ENCODE measurements around the gene HPS3.

DNA sequence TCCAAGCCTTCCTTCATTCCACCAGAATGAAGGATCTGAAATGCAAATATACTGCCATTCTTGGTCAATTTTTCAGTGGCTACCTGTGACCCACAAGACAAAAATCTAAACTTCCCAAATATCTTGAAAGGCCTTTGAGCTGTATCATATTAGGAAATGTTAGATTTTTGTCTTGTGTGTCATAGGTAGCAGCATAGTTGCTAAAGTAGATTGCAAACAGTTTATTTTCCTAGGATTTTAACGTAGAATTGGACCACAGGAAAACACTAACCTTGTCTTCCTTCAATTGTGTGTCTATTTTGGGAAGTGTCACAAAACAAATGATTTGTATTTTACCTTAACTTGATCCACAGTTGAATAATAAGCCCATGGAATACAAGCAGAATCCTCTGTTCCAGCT, 49.8 kb downstream of the HPS3 start:
- TF ChIP-seq, protein P1, sequence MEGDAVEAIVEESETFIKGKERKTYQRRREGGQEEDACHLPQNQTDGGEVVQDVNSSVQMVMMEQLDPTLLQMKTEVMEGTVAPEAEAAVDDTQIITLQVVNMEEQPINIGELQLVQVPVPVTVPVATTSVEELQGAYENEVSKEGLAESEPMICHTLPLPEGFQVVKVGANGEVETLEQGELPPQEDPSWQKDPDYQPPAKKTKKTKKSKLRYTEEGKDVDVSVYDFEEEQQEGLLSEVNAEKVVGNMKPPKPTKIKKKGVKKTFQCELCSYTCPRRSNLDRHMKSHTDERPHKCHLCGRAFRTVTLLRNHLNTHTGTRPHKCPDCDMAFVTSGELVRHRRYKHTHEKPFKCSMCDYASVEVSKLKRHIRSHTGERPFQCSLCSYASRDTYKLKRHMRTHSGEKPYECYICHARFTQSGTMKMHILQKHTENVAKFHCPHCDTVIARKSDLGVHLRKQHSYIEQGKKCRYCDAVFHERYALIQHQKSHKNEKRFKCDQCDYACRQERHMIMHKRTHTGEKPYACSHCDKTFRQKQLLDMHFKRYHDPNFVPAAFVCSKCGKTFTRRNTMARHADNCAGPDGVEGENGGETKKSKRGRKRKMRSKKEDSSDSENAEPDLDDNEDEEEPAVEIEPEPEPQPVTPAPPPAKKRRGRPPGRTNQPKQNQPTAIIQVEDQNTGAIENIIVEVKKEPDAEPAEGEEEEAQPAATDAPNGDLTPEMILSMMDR (IDR thresholded peaks at IDR 0.05) = no peak
- TF ChIP-seq POLR2A (IDR thresholded peaks at IDR 0.05) (no peak), POLR2AphosphoS5 (IDR thresholded peaks at IDR 0.05) (no peak)

All from suprapubic skin (tissue), 4 donors.